H1 (cell line): ENCODE data around the gene DMAC1. TPM values are rescaled to one million over a fixed set of nuclear protein-coding genes. Genes with fewer than 3 reads are reported as not detected.

Experiments
- BACH1 ChIP-seq: IDR thresholded peaks from 2 replicates; pipeline ENCODE4 v1.6.1; 2012; ENCODE audit warnings: low read length, improper control_type of control experiment
- CEBPB ChIP-seq: IDR thresholded peaks from 2 replicates; pipeline ENCODE4 v1.6.1; 2012; ENCODE audit warnings: low read depth, low read length
- CHD1 ChIP-seq: IDR thresholded peaks from 2 replicates; pipeline ENCODE4 v1.6.1; 2012; ENCODE audit warnings: low read depth, low read length, improper control_type of control experiment
- CHD2 ChIP-seq: IDR thresholded peaks from 2 replicates; pipeline ENCODE4 v1.6.1; 2012; ENCODE audit warnings: low read length, improper control_type of control experiment
- CREB1 ChIP-seq: IDR thresholded peaks from 2 replicates; pipeline ENCODE4 v1.6.1; 2012; ENCODE audit warnings: inconsistent platforms
- EGR1 ChIP-seq: IDR thresholded peaks from 2 replicates; pipeline ENCODE4 v1.6.1; 2011; ENCODE audit warnings: low read depth, low read length, borderline replicate concordance
- EZH2 ChIP-seq: fragments of 200-600 bp; sonication (generic); IDR thresholded peaks from 2 replicates; pipeline ENCODE4 v1.7.1; 2012; ENCODE audit warnings: low read depth, mild to moderate bottlenecking, moderate library complexity, low read length, inconsistent platforms; ENCODE audit not compliant: severe bottlenecking
- FOSL1 ChIP-seq: IDR thresholded peaks from 2 replicates; pipeline ENCODE4 v1.6.1; 2011; ENCODE audit warnings: mild to moderate bottlenecking, low read depth, low read length, moderate library complexity; ENCODE audit not compliant: insufficient read depth
- HDAC6 ChIP-seq: IDR thresholded peaks from one replicate; pipeline ENCODE4 v1.7.1; 2012; ENCODE audit warnings: low read depth, mild to moderate bottlenecking, inconsistent platforms, low read length, moderate library complexity
- PHF8 ChIP-seq: fragments of 200-600 bp; sonication (generic); conservative IDR thresholded peaks from 2 replicates; pipeline ENCODE4 v1.7.1; 2012; ENCODE audit warnings: low read depth, mild to moderate bottlenecking, inconsistent platforms, low read length, moderate library complexity
- POU5F1 ChIP-seq: IDR thresholded peaks from 2 replicates; pipeline ENCODE4 v1.6.1; 2011; ENCODE audit warnings: low read depth, mild to moderate bottlenecking, low read length, moderate library complexity
- RBBP5 ChIP-seq: IDR thresholded peaks from 2 replicates; pipeline ENCODE4 v1.7.1; 2012; ENCODE audit warnings: low read depth, mild to moderate bottlenecking, inconsistent platforms, low read length, moderate library complexity, borderline replicate concordance
- RNF2 ChIP-seq: fragments of 200-900, 300-1000 bp; sonication (generic); IDR thresholded peaks from 2 replicates; pipeline ENCODE4 v1.7.1; 2016; ENCODE audit warnings: borderline replicate concordance, low read depth, mild to moderate bottlenecking, antibody characterized with exemption, low read length; ENCODE audit not compliant: poor library complexity, severe bottlenecking; ENCODE audit errors: missing control alignments
- SIN3A ChIP-seq, 2 experiments: IDR thresholded peaks in 1 of 2; conservative IDR thresholded peaks in 1 of 2; 2 replicates each; pipeline ENCODE4 v1.6.1; 2011 to 2012; ENCODE audit warnings: low read length in 2 of 2, improper control_type of control experiment in 1 of 2, low read depth in 1 of 2, mild to moderate bottlenecking in 1 of 2
- SIRT6 ChIP-seq: IDR thresholded peaks from one replicate; pipeline ENCODE4 v1.7.1; 2012; ENCODE audit warnings: low read length, inconsistent platforms
- SP1 ChIP-seq: IDR thresholded peaks from 2 replicates; pipeline ENCODE4 v1.6.1; 2011; ENCODE audit warnings: low read depth, low read length
- SUZ12 ChIP-seq: fragments of 200-600 bp; sonication (generic); IDR thresholded peaks from 2 replicates; pipeline ENCODE4 v1.6.1; 2012; ENCODE audit warnings: mild to moderate bottlenecking, inconsistent platforms, low read length, moderate library complexity, mixed read lengths
- TEAD4 ChIP-seq: IDR thresholded peaks from 2 replicates; pipeline ENCODE4 v1.6.1; 2012; ENCODE audit warnings: low read depth, low read length, inconsistent platforms, mixed read lengths
- polyA plus RNA-seq, 7 experiments: library from polyadenylated mRNA; depleted of rRNA in 3 of 7; stranded (reverse) in 5 of 7; unstranded in 2 of 7; fragments of >200 nt in 5 of 7; fragments of 200-250 nt in 2 of 7; gene quantifications; 1 replicate in 5 of 7; 2 replicates in 1 of 7; 4 replicates in 1 of 7; pipeline versions ENCODE4 v1.2.1 to v1.2.3, GENCODE V29; 2011 to 2013; ENCODE audit warnings: missing spikeins in 2 of 7, mixed read lengths in 2 of 7
- total RNA-seq: library from RNA; stranded (reverse); fragmentation: NEBNext Ultra II Directional; extraction: Animal tissue kit (Norgen Biotek cat#: 25700); gene quantifications from 2 replicates; pipeline ENCODE4 v1.2.1, GENCODE V29; 2021
- TF ChIP-seq, protein P1 (sequence below): IDR thresholded peaks from 2 replicates; pipeline ENCODE4 v1.6.1; 2011; ENCODE audit warnings: low read depth, mild to moderate bottlenecking, low read length; ENCODE audit not compliant: insufficient read depth
- TF ChIP-seq, protein P2 (sequence below), 3 experiments: IDR thresholded peaks; 1 replicate in 2 of 3; 2 replicates in 1 of 3; pipeline versions ENCODE4 v1.5.1 to v1.6.1; 2011; ENCODE audit warnings: low read length in 3 of 3, mild to moderate bottlenecking in 3 of 3, inconsistent platforms in 2 of 3, low read depth in 1 of 3, moderate library complexity in 1 of 3; ENCODE audit not compliant: insufficient read depth in 1 of 3; ENCODE audit errors: control extremely low read depth in 1 of 3
- TF ChIP-seq, protein P3 (sequence below): IDR thresholded peaks from 2 replicates; pipeline ENCODE4 v1.6.1; 2012; ENCODE audit warnings: inconsistent platforms

The DMAC1 gene
- total and polyA plus RNA-seq, 2 of the 8 experiments (the other 6 are each of a cell fraction or from before 2014, with no cell fraction given), result 30.4 to 89.4 TPM

DNA sequence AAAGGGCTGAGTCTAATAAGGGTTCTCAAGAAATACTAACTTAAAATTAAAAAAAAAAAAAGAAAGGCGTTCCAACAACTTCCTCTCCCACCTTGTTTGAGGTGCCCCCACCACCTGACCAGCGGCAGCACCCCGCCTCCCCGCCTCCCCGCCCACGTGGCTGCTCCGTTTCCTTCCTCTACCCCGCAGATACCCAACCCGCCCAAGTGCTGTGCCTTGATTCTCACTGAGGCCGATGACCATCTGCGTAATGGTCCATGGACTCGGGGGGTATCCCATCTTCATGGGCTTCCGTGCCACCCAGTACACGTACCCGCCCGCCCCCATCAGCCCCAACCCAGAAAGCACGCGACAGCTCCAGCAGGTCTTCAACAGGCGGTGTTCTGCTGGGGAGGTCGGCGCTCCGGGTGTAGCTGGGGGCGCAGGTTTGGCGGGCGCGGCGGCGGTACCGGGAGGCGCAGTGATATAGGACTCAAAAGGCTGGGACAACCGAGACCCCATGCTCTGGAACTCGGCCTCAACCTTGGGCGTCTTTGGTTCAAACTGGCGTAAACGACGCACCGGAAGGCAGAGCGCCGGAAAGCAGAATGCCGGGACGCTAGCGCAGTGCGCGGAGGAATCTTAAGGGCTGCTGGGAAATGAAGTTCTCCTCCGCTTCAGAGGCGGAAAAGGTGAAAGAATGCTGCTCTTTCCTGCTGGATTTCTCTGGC, at the start of gene DMAC1 (continued):
- TF ChIP-seq, protein P1, sequence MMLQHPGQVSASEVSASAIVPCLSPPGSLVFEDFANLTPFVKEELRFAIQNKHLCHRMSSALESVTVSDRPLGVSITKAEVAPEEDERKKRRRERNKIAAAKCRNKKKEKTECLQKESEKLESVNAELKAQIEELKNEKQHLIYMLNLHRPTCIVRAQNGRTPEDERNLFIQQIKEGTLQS, result peak; percentile 87
- TF ChIP-seq TEAD4 (peak; percentile 89), EGR1 (no peak), POU5F1 (no peak), CREB1 (peak; percentile 88), SUZ12 (no peak), RBBP5 (no peak; the same call in 1 of the 2 replicates), SIN3A (conservative IDR thresholded peaks at IDR 0.05 in 1 of 2, IDR thresholded peaks at IDR 0.05 in 1 of 2; ENCODE audit: low read depth in 1 of 2, low read length in 2 of 2) (peak; percentile 53 to 75; a peak in 1 of 4 replicates), BACH1 (no peak), FOSL1 (no peak), SIRT6 (no peak), SP1 (no peak), HDAC6 (no peak), PHF8 (peak; percentile 83), CHD1 (no peak), EZH2 (no peak), RNF2 (no peak), CHD2 (peak; percentile 53; the same call in 1 of the 2 replicates), CEBPB (no peak)
- TF ChIP-seq, protein P2, sequence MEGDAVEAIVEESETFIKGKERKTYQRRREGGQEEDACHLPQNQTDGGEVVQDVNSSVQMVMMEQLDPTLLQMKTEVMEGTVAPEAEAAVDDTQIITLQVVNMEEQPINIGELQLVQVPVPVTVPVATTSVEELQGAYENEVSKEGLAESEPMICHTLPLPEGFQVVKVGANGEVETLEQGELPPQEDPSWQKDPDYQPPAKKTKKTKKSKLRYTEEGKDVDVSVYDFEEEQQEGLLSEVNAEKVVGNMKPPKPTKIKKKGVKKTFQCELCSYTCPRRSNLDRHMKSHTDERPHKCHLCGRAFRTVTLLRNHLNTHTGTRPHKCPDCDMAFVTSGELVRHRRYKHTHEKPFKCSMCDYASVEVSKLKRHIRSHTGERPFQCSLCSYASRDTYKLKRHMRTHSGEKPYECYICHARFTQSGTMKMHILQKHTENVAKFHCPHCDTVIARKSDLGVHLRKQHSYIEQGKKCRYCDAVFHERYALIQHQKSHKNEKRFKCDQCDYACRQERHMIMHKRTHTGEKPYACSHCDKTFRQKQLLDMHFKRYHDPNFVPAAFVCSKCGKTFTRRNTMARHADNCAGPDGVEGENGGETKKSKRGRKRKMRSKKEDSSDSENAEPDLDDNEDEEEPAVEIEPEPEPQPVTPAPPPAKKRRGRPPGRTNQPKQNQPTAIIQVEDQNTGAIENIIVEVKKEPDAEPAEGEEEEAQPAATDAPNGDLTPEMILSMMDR (IDR thresholded peaks at IDR 0.05; ENCODE audit: control extremely low read depth in 1 of 3, insufficient read depth in 1 of 3, low read depth in 1 of 3, low read length in 3 of 3), result no peak
- TF ChIP-seq, protein P3, sequence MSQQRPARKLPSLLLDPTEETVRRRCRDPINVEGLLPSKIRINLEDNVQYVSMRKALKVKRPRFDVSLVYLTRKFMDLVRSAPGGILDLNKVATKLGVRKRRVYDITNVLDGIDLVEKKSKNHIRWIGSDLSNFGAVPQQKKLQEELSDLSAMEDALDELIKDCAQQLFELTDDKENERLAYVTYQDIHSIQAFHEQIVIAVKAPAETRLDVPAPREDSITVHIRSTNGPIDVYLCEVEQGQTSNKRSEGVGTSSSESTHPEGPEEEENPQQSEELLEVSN, result no peak
